HS-5 (cell line): Measurements from ENCODE around the gene FAAH2.
"Not testable (repeated sequence)": the region's sequence is repeated elsewhere in the genome, so short reads cannot be mapped to it uniquely, and the experiment has no call there.

ENCODE experiments used
- DNase-seq: peaks from one replicate; pipeline ENCODE4 v3.0.0-alpha.2; 2012; ENCODE audit warnings: low read depth

The FAAH2 gene

DNA sequence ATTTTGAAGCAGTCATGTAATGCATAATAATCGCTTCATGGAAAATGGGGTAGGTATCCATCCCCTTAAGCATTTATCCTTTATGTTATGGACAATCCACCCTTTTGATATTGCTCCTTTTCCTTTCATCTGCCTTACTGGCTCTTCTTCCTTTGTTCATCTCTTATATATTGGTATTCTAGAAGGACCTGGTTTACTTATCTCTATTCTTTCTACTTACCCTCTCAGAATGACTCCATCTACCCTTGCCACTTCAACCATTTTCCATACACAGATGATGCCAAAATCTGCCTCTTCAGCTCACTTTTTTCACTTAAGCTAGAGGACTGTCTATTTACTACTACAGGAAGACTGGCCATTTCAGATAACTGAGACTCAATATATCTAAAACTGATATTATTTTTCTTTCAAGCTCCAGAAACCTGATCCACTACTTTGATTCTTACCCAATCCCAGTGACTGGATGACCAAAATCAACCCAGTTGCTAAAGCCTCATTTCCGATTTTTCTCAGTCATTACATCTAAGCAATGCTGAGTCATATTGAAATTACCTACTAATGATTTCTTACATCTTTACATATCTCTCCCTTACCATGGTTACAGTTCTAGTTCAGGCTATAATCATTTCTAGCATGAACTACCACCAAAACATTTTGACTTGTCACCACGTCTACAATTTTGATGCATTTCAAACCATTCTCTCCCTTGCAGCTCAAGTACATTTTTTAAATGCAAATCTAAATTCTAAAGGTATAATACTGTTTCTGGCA is 93.7 kb downstream of the FAAH2 start:
- DNase-seq: no peak

DNA sequence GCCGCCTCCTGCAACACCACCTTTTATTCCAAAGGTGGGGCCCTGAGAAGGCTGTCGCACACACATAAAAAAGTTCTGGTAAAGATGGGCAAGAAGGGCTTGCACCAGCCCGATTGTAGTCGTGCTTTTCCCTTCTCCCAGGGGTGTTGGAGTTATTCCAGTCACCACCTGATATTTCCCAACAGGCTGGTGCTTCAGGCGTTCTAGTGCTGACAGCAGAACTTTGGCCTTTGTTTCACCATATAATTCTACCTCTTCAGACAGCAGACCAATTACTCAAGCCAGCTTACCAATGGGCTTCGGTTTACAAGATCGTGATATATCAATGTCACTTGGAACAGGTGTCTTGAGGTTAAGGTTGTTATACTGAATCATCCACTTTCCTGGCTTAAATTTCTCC is 107.7 kb downstream of the FAAH2 start:
- not testable (repeated sequence) for DNase-seq

DNA sequence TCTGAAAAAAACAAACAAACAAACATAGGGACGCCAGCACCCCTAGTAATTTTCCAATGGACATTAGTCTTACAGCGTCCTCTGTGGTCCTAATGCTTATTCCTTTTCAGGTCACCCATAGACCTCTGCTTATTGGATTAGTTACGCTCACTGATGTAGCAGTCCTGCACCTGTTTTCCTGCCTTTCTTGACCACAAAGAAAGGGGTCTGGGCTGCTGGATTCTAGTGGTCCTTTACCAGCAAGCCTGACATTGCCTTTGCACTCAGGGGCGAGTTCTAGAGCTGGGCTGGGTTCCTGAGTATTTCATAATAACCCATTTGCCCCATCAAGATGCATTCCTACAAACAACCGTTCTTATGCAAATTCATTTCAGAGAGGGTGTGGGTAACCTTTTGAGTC is 116.7 kb downstream of the FAAH2 start:
- DNase-seq: not testable (repeated sequence)

DNA sequence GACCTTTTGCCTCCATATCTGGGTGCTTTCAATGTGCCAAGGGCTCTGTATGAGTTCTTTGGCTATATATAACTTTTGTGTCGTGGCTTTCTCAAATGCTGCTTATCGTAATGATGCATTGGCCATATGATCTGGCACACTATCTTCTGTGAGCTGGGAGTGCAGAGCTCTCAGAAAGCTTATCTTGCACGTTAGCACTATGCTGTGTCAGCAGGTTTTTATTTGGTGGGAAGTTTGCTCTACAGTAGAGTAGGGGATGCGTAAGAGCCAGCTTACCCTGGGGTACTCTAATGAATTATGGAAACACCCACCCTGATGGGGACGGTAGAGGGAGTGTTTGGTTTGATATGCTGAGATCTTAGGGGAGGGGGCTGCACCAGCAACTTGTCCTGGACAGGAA is 119.6 kb downstream of the FAAH2 start:
- no peak for DNase-seq

DNA sequence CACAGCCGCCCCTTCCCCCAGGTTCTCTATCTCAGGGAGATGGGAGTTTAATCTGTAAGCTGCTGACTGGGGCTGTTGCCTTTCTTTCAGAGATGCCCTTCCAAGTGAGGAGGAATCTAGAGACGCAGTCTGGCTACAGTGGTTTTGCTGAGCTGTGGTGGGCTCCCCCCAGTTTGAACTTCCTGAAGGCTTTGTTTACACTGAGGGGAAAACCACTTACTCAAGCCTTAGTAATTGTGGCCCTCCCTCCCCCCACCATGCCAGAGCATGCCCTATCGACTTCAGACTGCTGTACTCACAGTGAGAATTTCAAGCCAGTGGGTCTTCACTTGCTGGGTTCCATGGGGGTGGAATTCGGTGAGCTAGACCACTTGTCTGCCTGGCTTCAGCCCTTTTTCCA is 131.3 kb downstream of the FAAH2 start:
- DNase-seq: no peak

DNA sequence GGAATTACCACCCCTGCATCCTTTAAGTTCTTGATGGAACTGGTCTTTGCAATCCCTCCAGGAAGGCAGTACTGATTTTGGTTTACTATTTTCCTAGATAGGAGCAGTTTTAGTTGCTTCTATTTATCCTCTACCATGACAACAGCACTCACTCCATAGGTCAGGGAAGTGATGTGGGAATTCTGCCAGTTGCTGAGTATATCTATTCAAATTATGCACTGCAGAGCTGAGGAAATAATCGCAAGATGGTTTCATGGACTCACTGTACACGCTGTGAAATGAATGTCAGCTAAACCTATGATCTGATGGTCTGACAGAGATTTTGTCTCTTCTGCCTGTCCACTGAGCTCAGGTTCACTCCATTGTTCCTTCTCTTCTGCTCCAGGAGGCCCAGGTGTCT is 135.8 kb downstream of the FAAH2 start:
- DNase-seq: no peak

DNA sequence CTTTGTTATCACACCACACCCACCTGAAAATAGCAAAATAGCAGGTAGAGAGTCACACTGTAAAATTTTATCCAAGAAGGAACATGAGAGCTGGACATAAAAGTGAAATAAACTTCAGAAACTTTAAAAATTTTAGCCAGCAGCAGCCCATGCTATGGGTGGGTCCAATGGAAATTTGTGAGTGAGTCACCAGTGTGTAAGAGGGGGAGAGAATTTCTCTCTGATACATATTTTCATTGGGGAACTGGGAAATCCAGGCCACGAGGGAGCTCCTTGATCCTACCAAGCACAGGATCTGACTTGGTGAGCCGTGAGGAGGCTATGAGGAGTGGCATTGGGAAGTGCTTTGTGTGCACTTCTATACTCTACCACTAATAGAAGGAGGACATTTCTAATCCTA is 136.3 kb downstream of the FAAH2 start:
- DNase-seq: no peak

DNA sequence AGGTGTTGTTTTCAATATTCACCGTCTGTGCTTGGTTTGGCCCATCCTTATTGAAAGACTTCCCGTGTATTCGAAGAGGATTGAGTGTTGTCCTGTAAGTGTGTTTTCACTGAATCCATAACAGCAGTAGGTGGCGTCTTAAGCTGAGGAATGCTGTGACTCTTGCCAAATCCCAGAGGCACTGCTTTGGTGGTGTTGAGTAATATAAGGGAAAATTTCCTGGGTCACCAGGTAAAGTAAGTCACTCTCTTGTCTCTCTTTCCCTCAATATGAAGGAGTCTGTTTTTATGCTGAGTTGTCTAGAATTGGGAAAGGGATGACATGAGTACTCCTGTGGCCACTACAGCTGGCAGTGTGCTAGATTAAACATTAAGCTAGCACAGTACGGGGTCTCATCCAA is 158.6 kb downstream of the FAAH2 start:
- DNase-seq: no peak

DNA sequence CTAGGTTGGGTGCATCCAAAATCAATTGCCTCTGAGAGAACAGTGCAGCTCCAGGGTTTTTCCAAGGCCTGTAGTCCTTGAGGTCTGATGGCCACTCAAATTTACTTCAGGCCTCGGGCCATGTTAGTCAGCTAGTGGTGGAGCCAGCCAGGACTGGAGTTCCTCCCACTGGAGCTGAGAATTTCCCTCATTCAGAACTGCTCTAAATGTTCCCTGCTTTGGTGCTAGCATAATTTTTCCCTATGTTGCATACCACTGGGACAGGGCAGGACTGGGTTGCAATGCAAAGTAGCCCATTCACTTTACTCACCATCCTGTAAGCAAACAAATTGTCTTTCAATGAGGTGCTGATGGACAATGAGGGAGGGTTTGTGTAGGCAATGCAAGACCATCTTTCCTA is 159.3 kb downstream of the FAAH2 start:
- DNase-seq: no peak

DNA sequence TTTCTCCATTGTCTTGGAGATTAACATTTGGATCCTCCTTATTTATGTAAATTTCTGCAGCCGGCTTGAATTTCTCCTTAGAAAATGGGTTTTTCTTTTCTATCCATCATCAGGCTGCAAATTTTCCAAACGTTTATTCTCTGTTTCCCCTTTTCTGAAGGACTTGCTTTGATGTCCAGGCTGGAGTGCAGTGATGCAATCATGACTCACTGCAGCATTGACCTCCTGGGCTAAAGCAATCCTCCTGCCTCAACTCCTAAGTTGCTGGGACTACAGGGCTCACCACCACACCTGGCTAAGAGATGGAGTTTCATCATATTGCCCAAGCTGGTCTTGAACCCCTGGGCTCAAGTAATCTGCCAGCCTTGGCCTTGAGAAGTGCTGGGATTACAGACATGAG is 161.3 kb downstream of the FAAH2 start:
- no peak for DNase-seq

DNA sequence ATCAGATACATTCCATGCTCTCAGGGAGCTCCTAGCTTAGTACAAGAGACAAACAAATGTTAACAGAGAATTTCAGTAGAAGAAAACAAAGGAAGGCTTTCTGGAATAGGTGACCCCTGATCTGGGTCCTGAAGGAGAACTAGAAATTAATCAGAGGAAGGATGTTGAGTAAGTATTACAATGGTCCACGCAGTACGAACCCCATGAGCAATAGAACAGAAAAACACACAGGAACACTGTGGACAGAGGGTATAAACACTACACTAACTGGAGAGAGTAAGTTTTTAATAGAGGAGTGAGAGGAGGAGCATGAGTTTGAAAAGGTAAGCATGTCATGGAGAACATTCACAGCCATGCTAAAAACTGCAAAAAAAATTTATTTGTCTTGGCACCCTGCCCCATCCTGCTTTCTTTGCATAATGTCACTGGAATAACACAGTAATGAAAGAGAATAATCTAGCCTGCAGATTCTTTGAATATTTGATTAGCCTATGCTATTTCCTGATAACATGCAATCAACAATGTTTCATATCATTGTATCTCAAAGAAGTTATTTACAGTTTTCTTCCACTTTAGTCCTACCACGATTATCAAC is 165.0 kb downstream of the FAAH2 start:
- no peak for DNase-seq

DNA sequence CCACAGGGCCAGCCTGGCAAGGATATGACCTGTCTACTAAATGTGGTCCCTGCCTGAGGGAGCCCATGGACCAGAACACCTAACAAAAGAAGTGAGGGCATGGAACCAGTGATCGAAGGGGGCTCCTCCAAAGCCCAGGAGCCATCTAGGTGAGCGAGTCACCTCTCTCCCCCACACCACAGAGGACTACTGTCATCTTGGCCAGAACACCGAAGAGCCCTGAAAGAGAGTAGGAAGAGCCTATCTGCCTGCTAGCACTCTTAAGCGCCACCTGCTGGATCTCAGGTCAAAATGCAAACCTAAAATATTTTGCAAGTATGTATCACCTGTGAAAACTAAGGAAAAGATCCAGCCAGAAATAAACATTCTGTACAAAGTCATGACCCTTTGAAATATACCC is 167.4 kb downstream of the FAAH2 start:
- DNase-seq: no peak

DNA sequence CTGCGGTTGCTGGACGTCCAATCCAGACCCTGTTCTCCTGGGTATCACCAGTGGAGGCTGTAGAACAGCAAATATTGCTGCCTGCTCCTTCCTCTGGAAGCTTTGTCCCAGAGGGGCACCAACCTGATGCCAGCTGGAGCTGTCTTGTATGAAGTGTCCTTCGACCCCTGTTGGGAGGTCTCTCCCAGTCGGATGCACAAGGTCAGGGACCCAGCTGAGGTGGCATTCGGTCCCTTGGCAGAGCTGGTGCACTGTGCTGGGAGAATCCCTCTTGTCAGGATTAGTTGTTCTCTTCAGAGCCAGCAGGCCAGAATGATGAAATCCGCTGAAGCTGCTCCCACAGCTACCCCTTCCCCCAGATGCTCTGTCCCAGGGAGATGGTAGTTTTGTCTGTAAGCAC is 195.0 kb downstream of the FAAH2 start:
- DNase-seq: no peak

DNA sequence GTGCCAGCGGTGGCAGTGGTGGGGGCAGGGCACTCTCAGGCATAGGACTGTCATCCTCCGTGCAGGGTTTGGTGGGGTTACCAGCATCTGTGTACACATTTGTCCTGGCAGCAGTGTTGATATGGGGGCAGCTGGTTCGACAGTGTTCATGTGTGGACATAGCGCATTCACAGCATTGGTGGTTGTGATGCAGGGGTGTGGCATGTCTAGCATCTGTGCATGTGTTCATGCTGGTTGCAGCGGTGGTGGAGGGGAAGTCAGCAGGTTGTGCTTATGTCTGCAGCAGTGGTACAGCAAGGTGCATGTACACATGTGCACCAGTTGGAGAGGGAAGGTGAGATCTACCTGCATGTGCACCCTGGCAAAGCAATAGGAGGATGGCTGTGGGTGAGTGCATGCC is 230.0 kb downstream of the FAAH2 start:
- no peak for DNase-seq

DNA sequence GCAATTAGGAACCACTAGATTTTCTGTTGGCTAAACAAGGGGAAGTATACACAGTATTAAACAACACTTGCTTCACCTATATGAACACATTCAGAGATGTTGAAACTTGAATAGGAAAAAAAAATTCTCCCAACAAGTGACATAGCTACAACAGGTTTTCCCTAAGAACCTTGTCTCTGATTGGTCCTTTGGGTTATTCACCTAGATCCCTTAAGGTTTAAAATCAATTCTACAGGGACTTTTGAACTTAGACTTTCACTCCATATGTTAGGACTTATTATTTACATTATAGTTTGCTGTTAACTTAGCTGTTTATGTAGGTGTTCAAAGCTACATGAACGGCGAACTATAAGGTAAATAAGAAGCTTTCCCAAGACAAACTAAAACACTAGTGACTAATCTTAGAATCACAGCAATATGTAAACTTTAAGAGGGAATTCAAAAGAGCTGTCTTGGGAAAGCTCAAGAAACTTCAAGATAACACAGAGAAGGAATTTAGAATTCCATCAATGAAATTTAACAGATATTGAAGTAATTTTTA is 233.1 kb downstream of the FAAH2 start:
- no peak for DNase-seq

DNA sequence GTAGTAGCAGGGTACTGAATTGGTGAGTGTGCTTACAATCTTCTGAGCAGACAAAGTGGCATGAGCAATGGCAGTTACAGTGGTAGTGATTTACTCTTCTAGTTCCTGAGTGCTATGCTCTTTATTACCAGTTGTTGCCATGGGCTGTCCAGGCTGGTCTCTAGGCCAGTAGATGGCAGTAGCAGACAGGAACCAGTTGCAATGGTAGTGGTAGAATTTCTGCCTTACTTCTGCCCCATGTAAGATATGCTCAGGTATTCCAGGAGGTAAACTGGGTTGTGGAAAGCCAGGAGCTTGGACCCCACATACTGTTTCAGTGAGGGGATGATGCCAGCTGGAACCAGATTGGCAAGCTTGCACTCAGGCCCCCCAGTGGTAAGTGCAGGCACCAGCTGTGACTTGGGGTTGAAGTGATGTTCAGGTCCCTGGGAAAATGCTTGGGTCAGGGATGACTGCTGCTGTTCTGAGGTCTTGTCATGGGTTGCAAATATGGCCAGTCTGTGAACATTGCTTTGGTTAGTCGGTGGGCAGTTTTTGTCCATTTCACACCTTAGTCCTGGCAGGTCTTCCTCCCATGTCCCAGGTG is 242.3 kb downstream of the FAAH2 start:
- no peak for DNase-seq
